GM10266 (cell line): ENCODE measurements around the gene NAT9.

Source experiments
- DNase-seq: peaks from one replicate; pipeline ENCODE4 v3.0.0; 2012; ENCODE audit errors: extremely low spot score
- TF ChIP-seq, protein P1 (sequence below): IDR thresholded peaks from 2 replicates; pipeline ENCODE4 v1.5.1; 2012; ENCODE audit warnings: mild to moderate bottlenecking, low read depth; ENCODE audit not compliant: control insufficient read depth, insufficient read depth; ENCODE audit errors: missing control alignments

The NAT9 gene

DNA sequence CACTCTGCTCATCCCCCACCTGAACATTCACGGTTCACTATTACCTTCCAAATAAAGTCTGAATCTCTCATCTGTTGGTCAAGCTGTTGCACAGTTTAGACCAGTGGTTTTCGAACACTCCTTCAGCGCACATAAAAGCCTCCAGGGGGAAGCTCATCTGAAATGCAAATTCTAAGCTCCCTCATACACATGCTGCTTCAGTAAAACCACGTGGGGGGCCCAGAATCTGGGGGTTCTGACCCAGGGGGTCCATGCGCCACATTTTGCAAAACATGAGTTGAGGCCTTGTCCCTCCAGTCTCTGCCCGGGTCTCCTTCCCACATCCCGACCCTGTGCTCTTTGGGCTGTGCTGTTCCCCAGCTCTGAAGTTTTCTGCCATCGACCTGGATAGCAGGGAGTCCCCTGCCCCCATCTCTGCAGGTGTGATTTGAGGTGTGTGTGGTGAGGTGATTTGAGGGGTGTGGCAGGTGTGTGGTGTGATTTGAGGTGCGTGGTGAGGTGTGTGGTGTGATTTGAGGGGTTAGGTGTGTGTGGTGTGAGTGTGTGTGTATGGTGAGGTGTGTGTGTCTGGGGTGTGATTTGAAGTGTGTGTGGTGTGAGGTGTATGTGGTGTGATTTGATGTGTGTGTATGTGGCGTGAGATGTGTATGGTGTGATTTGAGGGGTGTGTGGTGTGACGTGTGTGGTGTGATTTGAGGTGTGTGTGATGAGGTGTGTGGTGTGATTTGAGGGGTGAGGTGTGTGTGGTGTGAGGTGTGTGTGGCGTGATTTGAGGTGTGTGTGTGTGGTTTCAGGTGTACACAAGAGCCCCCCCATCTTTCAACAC lies 43.9 kb downstream of the NAT9 start:
- TF ChIP-seq, protein P1, sequence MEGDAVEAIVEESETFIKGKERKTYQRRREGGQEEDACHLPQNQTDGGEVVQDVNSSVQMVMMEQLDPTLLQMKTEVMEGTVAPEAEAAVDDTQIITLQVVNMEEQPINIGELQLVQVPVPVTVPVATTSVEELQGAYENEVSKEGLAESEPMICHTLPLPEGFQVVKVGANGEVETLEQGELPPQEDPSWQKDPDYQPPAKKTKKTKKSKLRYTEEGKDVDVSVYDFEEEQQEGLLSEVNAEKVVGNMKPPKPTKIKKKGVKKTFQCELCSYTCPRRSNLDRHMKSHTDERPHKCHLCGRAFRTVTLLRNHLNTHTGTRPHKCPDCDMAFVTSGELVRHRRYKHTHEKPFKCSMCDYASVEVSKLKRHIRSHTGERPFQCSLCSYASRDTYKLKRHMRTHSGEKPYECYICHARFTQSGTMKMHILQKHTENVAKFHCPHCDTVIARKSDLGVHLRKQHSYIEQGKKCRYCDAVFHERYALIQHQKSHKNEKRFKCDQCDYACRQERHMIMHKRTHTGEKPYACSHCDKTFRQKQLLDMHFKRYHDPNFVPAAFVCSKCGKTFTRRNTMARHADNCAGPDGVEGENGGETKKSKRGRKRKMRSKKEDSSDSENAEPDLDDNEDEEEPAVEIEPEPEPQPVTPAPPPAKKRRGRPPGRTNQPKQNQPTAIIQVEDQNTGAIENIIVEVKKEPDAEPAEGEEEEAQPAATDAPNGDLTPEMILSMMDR: no peak
- no peak for DNase-seq

DNA sequence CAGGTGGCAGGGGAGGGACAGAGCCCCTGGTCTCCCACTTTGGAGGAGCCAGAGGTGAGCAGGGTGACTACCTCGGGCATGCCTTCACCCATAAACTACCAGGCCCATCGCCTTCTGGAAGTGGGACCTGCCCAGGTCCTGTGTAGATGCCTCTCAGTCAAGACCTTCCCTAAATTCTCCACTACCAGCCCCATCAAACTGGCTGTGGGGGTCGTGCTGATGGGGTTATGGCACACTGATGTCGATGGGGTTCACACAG lies 44.9 kb downstream of the NAT9 start:
- TF ChIP-seq, protein P1: no peak
- DNase-seq: no peak

DNA sequence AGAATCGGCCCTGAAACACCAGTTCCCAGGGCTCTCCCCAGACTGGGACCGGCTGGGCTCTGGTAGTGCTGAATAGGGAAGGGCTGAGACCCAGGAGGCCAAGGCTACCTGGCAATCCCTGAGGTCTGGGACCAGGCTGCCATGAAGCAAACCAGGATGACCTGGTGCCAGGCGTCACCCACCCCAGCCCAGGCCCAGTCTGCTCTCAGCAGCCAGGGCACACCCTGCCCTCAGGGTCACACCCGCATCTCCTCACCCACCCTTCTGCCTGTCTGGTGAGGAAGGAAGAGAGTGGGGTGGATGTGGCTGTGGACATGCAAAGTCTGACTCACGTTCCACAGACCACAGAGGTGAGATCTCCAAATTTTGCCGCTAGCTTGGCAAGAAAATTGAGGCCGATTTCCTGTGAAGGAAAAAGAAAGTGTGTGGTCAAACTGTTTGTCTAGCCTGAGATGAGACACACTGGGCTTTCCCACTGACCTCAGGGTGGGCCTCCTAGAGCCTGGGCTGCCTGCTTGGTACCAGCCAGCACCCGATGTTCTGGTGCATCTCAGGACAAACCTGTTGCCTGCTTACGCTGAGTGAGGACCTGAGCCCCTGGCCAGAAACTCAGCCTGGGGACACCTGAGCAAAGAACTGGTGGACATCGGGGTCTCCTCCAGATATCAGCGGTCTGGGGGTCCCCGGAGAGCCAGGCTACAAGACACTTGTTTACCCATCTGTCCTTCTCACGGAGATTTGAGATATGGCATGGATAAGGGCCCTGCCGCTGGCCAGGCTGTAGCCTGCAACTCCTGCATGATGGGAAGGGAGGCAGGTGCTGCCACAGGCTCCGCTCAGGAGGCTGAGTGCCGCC lies 45.4 kb downstream of the NAT9 start:
- TF ChIP-seq, protein P1: no peak
- no peak for DNase-seq

DNA sequence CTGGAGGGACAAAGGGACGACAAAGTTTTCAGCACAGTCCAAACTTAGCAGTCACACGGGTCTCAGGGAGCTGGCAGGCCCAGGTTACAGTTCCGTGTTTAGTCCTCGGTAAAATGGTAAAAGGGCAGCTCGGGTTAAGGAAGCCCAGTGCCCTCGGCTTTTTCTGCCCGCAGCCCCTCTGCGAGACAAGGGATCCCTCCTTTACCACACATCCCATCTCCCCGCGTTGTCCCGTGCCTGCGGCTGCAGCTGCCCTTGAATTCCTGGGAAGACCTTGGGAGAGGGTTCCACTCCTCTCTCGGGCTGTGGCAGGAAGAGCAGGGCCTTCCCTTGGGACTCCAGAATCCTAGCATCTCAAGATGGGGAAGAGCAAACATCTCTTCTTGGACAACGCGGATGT lies 46.3 kb downstream of the NAT9 start:
- TF ChIP-seq, protein P1: no peak
- no peak for DNase-seq

DNA sequence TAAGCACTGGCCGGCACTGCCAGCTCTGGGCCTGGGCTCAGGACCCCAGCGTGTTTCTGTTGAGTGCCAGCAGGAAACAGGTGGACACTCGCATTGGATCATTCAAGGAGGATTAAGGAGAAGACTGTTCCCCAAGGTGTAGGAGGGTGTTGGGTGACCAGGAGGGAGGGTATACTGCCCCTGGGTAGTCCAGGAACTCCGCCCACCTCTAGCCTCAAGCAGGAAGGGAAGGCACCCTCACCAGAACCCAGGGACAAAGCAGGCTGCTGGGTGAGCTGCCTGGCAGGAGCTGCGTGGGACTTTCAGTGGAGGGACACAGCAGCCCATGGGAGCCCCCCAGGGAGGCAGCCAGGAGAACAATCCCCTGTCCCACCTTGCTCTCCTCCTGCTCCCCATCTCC lies 46.8 kb downstream of the NAT9 start:
- no peak for DNase-seq
- TF ChIP-seq, protein P1: no peak

DNA sequence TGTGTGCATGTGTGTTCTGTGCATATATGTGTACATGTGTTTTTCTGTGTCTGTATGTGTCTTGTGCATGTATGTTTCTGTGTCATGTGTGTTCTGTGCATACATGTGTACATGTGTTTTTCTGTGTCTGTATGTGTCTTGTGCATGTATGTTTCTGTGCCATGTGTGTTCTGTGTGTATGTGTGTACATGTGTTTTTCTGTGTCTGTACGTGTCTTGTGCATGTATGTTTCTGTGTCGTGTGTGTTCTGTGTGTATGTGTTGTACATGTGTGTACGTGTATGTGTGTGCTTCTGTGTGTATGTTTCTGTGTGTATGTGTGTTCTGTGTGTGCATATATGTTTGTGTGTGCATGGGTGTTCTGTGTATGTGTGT lies 47.5 kb downstream of the NAT9 start:
- TF ChIP-seq, protein P1: no peak
- no peak for DNase-seq
